ENCODE results near the gene FYB2.

GRCh38 chr1:56845343-56845742 lies 26.1 kb upstream of the FYB2 start:
- TF ChIP-seq EZH2 (optimal IDR thresholded peaks at IDR 0.05; ENCODE audit: low read depth, low read length) (no peak), CTCF (IDR thresholded peaks at IDR 0.05; ENCODE audit: low read length) (no peak), EZH2phosphoT487 (IDR thresholded peaks at IDR 0.05; ENCODE audit: low read length) (no peak)

All from MM.1S (cell line).